Measurements from ENCODE around the gene SUSD1. TPM values are rescaled to one million over a fixed set of nuclear protein-coding genes. Genes with fewer than 3 reads are reported as not detected.

The SUSD1 gene
- total and polyA plus RNA-seq, 8 donors: 2.6 to 14.8 (median 4.4) TPM

GRCh38 chr9:112170235-112170634 is 4.9 kb downstream of the SUSD1 start:
- Histone ChIP-seq H3K27me3 (no peaks in the 10 kb centered on the region), H3K9me3 (no peaks in the 10 kb centered on the region), H3K27ac (no peak overlapping the region), H3K4me1 (peaks cover 0 to 15% (median 6%) of the 10 kb centered on the region in 3 donors), H3K4me3 (no peak overlapping the region), H3K36me3 (no peaks in the 10 kb centered on the region)
- intact Hi-C loops (cut with DNase I): no loop called here
- FAIRE-seq: no peak
- 11 to 17% methylated on average over 4 of the region's 4 CpGs for WGBS, 2 donors
- ATAC-seq: peak in 3 of 4 donors; percentile 52 to 67 (median 59)
- DNase-seq: peak in 2 of 6 donors; percentile 35 to 44
- no peak for TF ChIP-seq CTCF (IDR thresholded peaks at IDR 0.05)

- ATAC-seq: no peak
- Histone ChIP-seq H3K36me3 (no peaks in the 10 kb centered on the region), H3K4me3 (no peak overlapping the region), H3K9me3 (no peaks in the 10 kb centered on the region), H3K4me1 (peaks cover 0 to 15% (median 6%) of the 10 kb centered on the region in 3 donors), H3K27ac (no peak overlapping the region), H3K27me3 (no peaks in the 10 kb centered on the region)
- intact Hi-C loops (cut with DNase I): no loop called here
- FAIRE-seq: no peak
- DNase-seq: no peak
- TF ChIP-seq CTCF (IDR thresholded peaks at IDR 0.05): no peak
- WGBS, 2 donors: 80 to 87% methylated on average over 6 of the region's 6 CpGs
Measured at GRCh38 chr9:112169368-112169767, 5.7 kb downstream of the SUSD1 start.

DNA sequence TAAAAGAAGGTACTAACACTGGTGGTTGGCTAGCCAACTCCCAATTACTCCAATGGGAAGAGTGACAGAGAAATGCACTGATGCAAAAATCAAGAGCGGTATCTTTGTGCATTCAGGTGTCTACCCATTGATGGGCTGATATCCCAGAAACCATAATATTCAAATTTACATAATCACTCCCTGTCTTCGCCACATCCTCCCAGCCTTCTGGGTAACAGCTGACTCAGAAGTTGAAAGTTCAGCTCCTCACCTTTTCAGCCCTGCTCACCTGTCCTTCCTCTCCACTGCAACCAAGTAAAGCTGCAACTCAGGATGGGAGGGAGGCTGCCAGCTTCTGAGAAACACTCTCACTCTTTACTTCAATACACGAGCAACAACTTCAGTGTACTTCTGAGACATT is 6.9 kb downstream of the SUSD1 start:
- peaks cover 0 to 10% (median 6%) of the 10 kb centered on the region in 3 donors for H3K4me1 ChIP-seq
- 69 to 91% methylated on average over 3 of the region's 3 CpGs for WGBS, 2 donors
- H3K4me3 ChIP-seq: no peak overlapping the region
- no peak for DNase-seq
- H3K27me3 ChIP-seq: no peaks in the 10 kb centered on the region
- intact Hi-C loops (cut with DNase I): no loop called here
- no peak overlapping the region for H3K27ac ChIP-seq
- no peaks in the 10 kb centered on the region for H3K9me3 ChIP-seq
- TF ChIP-seq CTCF (IDR thresholded peaks at IDR 0.05): no peak
- no peak for FAIRE-seq
- H3K36me3 ChIP-seq: no peaks in the 10 kb centered on the region
- no peak for ATAC-seq

GRCh38 chr9:112166176-112167140 is 8.6 kb downstream of the SUSD1 start:
- H3K4me3 ChIP-seq: no peak overlapping the region
- H3K27ac ChIP-seq: no peak overlapping the region
- TF ChIP-seq CTCF (IDR thresholded peaks at IDR 0.05): no peak
- FAIRE-seq: no peak
- peaks cover 0 to 10% (median 6%) of the 10 kb centered on the region in 3 donors for H3K4me1 ChIP-seq
- ATAC-seq: peak; percentile 23 to 81 (median 74)
- DNase-seq: no peak
- H3K36me3 ChIP-seq: no peaks in the 10 kb centered on the region
- intact Hi-C loops (cut with DNase I): no loop called here
- H3K27me3 ChIP-seq: no peaks in the 10 kb centered on the region
- WGBS, 2 donors: 74 to 75% methylated on average over 12 of the region's 12 CpGs
- H3K9me3 ChIP-seq: no peaks in the 10 kb centered on the region
